Caco-2 (cell line): ENCODE data around the gene PNPLA5. TPM values are rescaled to one million over a fixed set of nuclear protein-coding genes. Genes with fewer than 3 reads are reported as not detected.

Source experiments
- BruUV-seq: library from RNA; stranded (reverse); fragments of 400-500 nt; replicated peaks from 2 replicates; lab custom pipeline; 2021; lab: Mats Ljungman, UMichigan
- CTCF ChIA-PET: fragments of 300-600 bp; sonication (Branson Sonifier 250); formaldehyde crosslinking; loops from one replicate; lab custom pipeline; 2022; ENCODE audit warnings: antibody characterized with exemption; lab: Charles Lee
- POLR2A ChIA-PET: fragments of 300-600 bp; sonication (Branson Sonifier 250); formaldehyde crosslinking; loops from one replicate; lab custom pipeline; 2022; ENCODE audit warnings: antibody characterized with exemption; lab: Charles Lee
- DNase-seq, 2 experiments: peaks; one replicate each; pipeline versions ENCODE4 v3.0.0 to v3.0.0-alpha.2; 2020 to 2022
- H3K27me3 ChIP-seq: replicated peaks from 2 replicates; pipeline ENCODE4 v1.6.0; 2011; ENCODE audit warnings: low read length; ENCODE audit not compliant: control insufficient read depth, insufficient read depth
- H3K36me3 ChIP-seq: 2 replicates; pipeline ENCODE4 v1.5.1; 2011; ENCODE audit warnings: low read length; ENCODE audit not compliant: control insufficient read depth, insufficient read depth
- H3K4me1 ChIP-seq: fragments of 250-450 bp; sonication (Bioruptor Pico); 2 replicates; pipeline ENCODE4 v1.5.1; 2020; ENCODE audit warnings: mild to moderate bottlenecking
- H3K4me3 ChIP-seq: 2 replicates; pipeline ENCODE4 v1.5.1; 2011; ENCODE audit warnings: low read depth, mild to moderate bottlenecking, control low read depth, low read length
- H3K9me3 ChIP-seq: fragments of 250-450 bp; sonication (Bioruptor Pico); 2 replicates; pipeline ENCODE4 v1.5.1; 2020; ENCODE audit warnings: mild to moderate bottlenecking, moderate library complexity
- H3K27ac Mint-ChIP-seq: one replicate; pipeline ENCODE4 v1.8.0; 2022; ENCODE audit warnings: mixed read lengths; ENCODE audit not compliant: unreplicated experiment
- H3K27me3 Mint-ChIP-seq: one replicate; pipeline ENCODE4 v1.8.0; 2022; ENCODE audit warnings: mixed read lengths; ENCODE audit not compliant: insufficient read depth, unreplicated experiment
- H3K36me3 Mint-ChIP-seq: one replicate; pipeline ENCODE4 v1.8.0; 2022; ENCODE audit warnings: mild to moderate bottlenecking, mixed read lengths; ENCODE audit not compliant: insufficient read depth, unreplicated experiment
- H3K4me1 Mint-ChIP-seq: one replicate; pipeline ENCODE4 v1.8.0; 2022; ENCODE audit warnings: low read depth, mixed read lengths; ENCODE audit not compliant: unreplicated experiment
- H3K4me3 Mint-ChIP-seq: one replicate; pipeline ENCODE4 v1.8.0; 2022; ENCODE audit warnings: mild to moderate bottlenecking, moderate library complexity, mixed read lengths; ENCODE audit not compliant: unreplicated experiment
- H3K9me3 Mint-ChIP-seq: one replicate; pipeline ENCODE4 v1.8.0; 2022; ENCODE audit warnings: mixed read lengths; ENCODE audit not compliant: unreplicated experiment
- CTCF ChIP-seq, 2 experiments: fragments of 200-600 bp in 1 of 2; IDR thresholded peaks; 1 replicate in 1 of 2; 2 replicates in 1 of 2; pipeline versions ENCODE4 v1.5.1 to v1.8.0; 2011 to 2022; ENCODE audit warnings: antibody characterized with exemption in 1 of 2, control low read depth in 1 of 2, inconsistent platforms in 1 of 2, low read depth in 1 of 2, low read length in 1 of 2, mild to moderate bottlenecking in 1 of 2, moderate library complexity in 1 of 2; ENCODE audit not compliant: insufficient read depth in 1 of 2, severe bottlenecking in 1 of 2, unreplicated experiment in 1 of 2
- intact Hi-C: fragments of 100-400 bp; cut with micrococcal nuclease; formaldehyde crosslinking; loops from one replicate; pipeline ENCODE4 v1.10.0; 2022; ENCODE audit not compliant: unreplicated experiment
- total RNA-seq: library from RNA; stranded (reverse); gene quantifications from 2 replicates; pipeline ENCODE4 v1.2.3, GENCODE V29; 2022

Gene PNPLA5
- total RNA-seq, 1 experiment from 2014 or later, result not detected

- no peaks in the 10 kb centered on the region for H3K36me3 ChIP-seq
- no peaks in the 10 kb centered on the region for H3K4me1 ChIP-seq
- ChIA-PET POLR2A (interaction anchor here (0.6 kb wide), 1 partner anchor 15 kb away, joined by 3 read pairs; no protein-coding TSS in a partner anchor), CTCF (interaction anchor here (0.6 to 1.8 kb wide), 7 partner anchors 16 to 204 kb away, joined by 3 to 53 read pairs (median 4); partner anchors contain the start of gene PNPLA3)
- intact Hi-C loops, result no loop called here
- Mint-ChIP-seq H3K4me3 (no peak overlapping the region), H3K27me3 (peaks cover 6% of the 10 kb centered on the region), H3K4me1 (no peaks in the 10 kb centered on the region), H3K27ac (no peak overlapping the region), H3K36me3 (no peaks in the 10 kb centered on the region), H3K9me3 (no peaks in the 10 kb centered on the region)
- no peak overlapping the region for H3K4me3 ChIP-seq
- H3K9me3 ChIP-seq, result no peaks in the 10 kb centered on the region
- no TSS peak for BruUV-seq
- no peak for TF ChIP-seq CTCF (IDR thresholded peaks at IDR 0.05; ENCODE audit: insufficient read depth in 1 of 2, low read depth in 1 of 2, low read length in 1 of 2, severe bottlenecking in 1 of 2, unreplicated experiment in 1 of 2)
- DNase-seq, result peak in 1 of 2 experiments; percentile 9
- no peaks in the 10 kb centered on the region for H3K27me3 ChIP-seq
These were observed 9.6 kb downstream of the PNPLA5 start for GRCh38 chr22:43882122-43882767.

GRCh38 chr22:43881091-43882061 is 10.4 kb downstream of the PNPLA5 start:
- no peaks in the 10 kb centered on the region for H3K4me1 ChIP-seq
- H3K36me3 ChIP-seq, result no peaks in the 10 kb centered on the region
- Mint-ChIP-seq H3K36me3 (no peaks in the 10 kb centered on the region), H3K9me3 (no peaks in the 10 kb centered on the region), H3K27ac (no peak overlapping the region), H3K4me1 (no peaks in the 10 kb centered on the region), H3K27me3 (peaks cover 4% of the 10 kb centered on the region), H3K4me3 (no peak overlapping the region)
- peak in 1 of 2 experiments; percentile 28 for DNase-seq
- ChIA-PET CTCF (no interaction called here), POLR2A (interaction anchor here (0.6 kb wide), 1 partner anchor 14 kb away, joined by 3 read pairs; no protein-coding TSS in a partner anchor)
- H3K27me3 ChIP-seq, result no peaks in the 10 kb centered on the region; the same call in 1 of the 2 replicates
- H3K4me3 ChIP-seq, result no peak overlapping the region
- no TSS peak for BruUV-seq
- no peaks in the 10 kb centered on the region for H3K9me3 ChIP-seq
- TF ChIP-seq CTCF (IDR thresholded peaks at IDR 0.05; ENCODE audit: insufficient read depth in 1 of 2, low read depth in 1 of 2, low read length in 1 of 2, severe bottlenecking in 1 of 2, unreplicated experiment in 1 of 2), result no peak
- intact Hi-C loops, result no loop called here

GRCh38 chr22:43880541-43880991 is 11.2 kb downstream of the PNPLA5 start:
- no peaks in the 10 kb centered on the region for H3K36me3 Mint-ChIP-seq
- no peaks in the 10 kb centered on the region for H3K4me1 Mint-ChIP-seq
- no peaks in the 10 kb centered on the region for H3K9me3 Mint-ChIP-seq
- POLR2A ChIA-PET, result no interaction called here
- Histone ChIP-seq H3K4me1 (no peaks in the 10 kb centered on the region), H3K27me3 (no peaks in the 10 kb centered on the region; the same call in 1 of the 2 replicates), H3K4me3 (no peak overlapping the region), H3K36me3 (no peaks in the 10 kb centered on the region), H3K9me3 (no peaks in the 10 kb centered on the region)
- peak in 1 of 2 experiments; percentile 28 for DNase-seq
- no peak overlapping the region for H3K4me3 Mint-ChIP-seq
- BruUV-seq, result no TSS peak
- H3K27ac Mint-ChIP-seq, result no peak overlapping the region
- CTCF ChIA-PET, result no interaction called here
- TF ChIP-seq CTCF (IDR thresholded peaks at IDR 0.05; ENCODE audit: insufficient read depth in 1 of 2, low read depth in 1 of 2, low read length in 1 of 2, severe bottlenecking in 1 of 2, unreplicated experiment in 1 of 2), result no peak
- H3K27me3 Mint-ChIP-seq, result peaks cover 7% of the 10 kb centered on the region
- intact Hi-C loops, result no loop called here
